Colonic mucosa (tissue), 4 donors: ENCODE measurements around the gene SLC6A8. TPM values are rescaled to one million over a fixed set of nuclear protein-coding genes. Genes with fewer than 3 reads are reported as not detected.

Experiments
- DNase-seq: peaks from one replicate; pipeline ENCODE4 v3.0.0-alpha.2; 2020
- H3K27ac ChIP-seq: fragments of 200-600 bp; one replicate; pipeline ENCODE4 v1.8.0; 2021
- H3K27me3 ChIP-seq: fragments of 200-600 bp; one replicate; pipeline ENCODE4 v1.8.0; 2021
- H3K36me3 ChIP-seq: fragments of 200-600 bp; one replicate; pipeline ENCODE4 v1.8.0; 2021
- H3K4me1 ChIP-seq: fragments of 200-600 bp; one replicate; pipeline ENCODE4 v1.8.0; 2021; ENCODE audit warnings: mild to moderate bottlenecking
- H3K4me3 ChIP-seq: fragments of 200-600 bp; one replicate; pipeline ENCODE4 v1.8.0; 2021
- H3K9ac ChIP-seq, 2 donors: one replicate each; pipeline ENCODE4 v1.7.0; 2013; ENCODE audit warnings: control low read depth in 2 of 2, low read depth in 2 of 2, low read length in 2 of 2
- H3K9me3 ChIP-seq: fragments of 200-600 bp; one replicate; pipeline ENCODE4 v1.8.0; 2021
- intact Hi-C: fragments of 100-400 bp; cut with DNase I; formaldehyde crosslinking; loops from one replicate; pipeline ENCODE4 v1.14.1; 2022
- total RNA-seq, 2 donors: library from RNA; stranded (reverse); fragmentation: NEBNext Ultra II Directional in 1 of 2; extraction: Animal tissue kit (Norgen Biotek cat#: 25700) in 1 of 2; gene quantifications; one replicate each; pipeline ENCODE4 v1.2.1, GENCODE V29; 2021
- TF ChIP-seq, protein P1 (sequence below): fragments of 200-600 bp; IDR thresholded peaks from one replicate; pipeline ENCODE4 v1.8.0; 2022; ENCODE audit warnings: antibody characterized with exemption, mild to moderate bottlenecking
- donor health status: healthy.
- donor health status: DM: no; HTN: no; CAD: no.
- donor health status: DM: no; HTN: no; CAD: no.

Gene SLC6A8
- total RNA-seq, 2 donors from 2014 or later, result 197 to 435 TPM

DNA sequence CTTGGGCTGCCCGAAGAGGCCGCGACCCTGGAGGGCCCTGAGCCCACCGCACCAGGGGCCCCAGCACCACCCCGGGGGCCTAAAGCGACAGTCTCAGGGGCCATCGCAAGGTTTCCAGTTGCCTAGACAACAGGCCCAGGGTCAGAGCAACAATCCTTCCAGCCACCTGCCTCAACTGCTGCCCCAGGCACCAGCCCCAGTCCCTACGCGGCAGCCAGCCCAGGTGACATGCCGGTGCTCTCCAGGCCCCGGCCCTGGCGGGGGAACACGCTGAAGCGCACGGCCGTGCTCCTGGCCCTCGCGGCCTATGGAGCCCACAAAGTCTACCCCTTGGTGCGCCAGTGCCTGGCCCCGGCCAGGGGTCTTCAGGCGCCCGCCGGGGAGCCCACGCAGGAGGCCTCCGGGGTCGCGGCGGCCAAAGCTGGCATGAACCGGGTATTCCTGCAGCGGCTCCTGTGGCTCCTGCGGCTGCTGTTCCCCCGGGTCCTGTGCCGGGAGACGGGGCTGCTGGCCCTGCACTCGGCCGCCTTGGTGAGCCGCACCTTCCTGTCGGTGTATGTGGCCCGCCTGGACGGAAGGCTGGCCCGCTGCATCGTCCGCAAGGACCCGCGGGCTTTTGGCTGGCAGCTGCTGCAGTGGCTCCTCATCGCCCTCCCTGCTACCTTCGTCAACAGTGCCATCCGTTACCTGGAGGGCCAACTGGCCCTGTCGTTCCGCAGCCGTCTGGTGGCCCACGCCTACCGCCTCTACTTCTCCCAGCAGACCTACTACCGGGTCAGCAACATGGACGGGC, 37.5 kb downstream of the SLC6A8 start:
- no peak for DNase-seq
- peak overlapping the region; percentile 17 to 78 for H3K9ac ChIP-seq
- peaks cover 22% of the 10 kb centered on the region for H3K4me1 ChIP-seq
- no peaks in the 10 kb centered on the region for H3K36me3 ChIP-seq
- H3K27ac ChIP-seq, result peak overlapping the region; percentile 90
- intact Hi-C loops, result no loop called here
- TF ChIP-seq, protein P1, sequence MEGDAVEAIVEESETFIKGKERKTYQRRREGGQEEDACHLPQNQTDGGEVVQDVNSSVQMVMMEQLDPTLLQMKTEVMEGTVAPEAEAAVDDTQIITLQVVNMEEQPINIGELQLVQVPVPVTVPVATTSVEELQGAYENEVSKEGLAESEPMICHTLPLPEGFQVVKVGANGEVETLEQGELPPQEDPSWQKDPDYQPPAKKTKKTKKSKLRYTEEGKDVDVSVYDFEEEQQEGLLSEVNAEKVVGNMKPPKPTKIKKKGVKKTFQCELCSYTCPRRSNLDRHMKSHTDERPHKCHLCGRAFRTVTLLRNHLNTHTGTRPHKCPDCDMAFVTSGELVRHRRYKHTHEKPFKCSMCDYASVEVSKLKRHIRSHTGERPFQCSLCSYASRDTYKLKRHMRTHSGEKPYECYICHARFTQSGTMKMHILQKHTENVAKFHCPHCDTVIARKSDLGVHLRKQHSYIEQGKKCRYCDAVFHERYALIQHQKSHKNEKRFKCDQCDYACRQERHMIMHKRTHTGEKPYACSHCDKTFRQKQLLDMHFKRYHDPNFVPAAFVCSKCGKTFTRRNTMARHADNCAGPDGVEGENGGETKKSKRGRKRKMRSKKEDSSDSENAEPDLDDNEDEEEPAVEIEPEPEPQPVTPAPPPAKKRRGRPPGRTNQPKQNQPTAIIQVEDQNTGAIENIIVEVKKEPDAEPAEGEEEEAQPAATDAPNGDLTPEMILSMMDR, result no peak
- H3K27me3 ChIP-seq, result no peaks in the 10 kb centered on the region
- peak overlapping the region; percentile 51 for H3K4me3 ChIP-seq
- no peaks in the 10 kb centered on the region for H3K9me3 ChIP-seq

DNA sequence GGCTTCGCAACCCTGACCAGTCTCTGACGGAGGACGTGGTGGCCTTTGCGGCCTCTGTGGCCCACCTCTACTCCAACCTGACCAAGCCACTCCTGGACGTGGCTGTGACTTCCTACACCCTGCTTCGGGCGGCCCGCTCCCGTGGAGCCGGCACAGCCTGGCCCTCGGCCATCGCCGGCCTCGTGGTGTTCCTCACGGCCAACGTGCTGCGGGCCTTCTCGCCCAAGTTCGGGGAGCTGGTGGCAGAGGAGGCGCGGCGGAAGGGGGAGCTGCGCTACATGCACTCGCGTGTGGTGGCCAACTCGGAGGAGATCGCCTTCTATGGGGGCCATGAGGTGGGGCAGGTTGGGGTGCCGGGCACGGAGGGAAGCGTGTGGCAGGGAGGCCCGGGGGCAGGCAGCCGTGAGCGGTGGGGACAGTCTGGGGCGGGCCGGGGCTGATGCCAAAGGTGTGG, 38.1 kb downstream of the SLC6A8 start:
- TF ChIP-seq, protein P1, result no peak
- no peaks in the 10 kb centered on the region for H3K36me3 ChIP-seq
- no peak for DNase-seq
- peak overlapping the region in 1 of 2 donors; percentile 5 for H3K9ac ChIP-seq
- H3K4me1 ChIP-seq, result peaks cover 22% of the 10 kb centered on the region
- H3K27ac ChIP-seq, result peak overlapping the region; percentile 90
- intact Hi-C loops, result no loop called here
- H3K27me3 ChIP-seq, result no peaks in the 10 kb centered on the region
- no peaks in the 10 kb centered on the region for H3K9me3 ChIP-seq
- peak overlapping the region; percentile 51 for H3K4me3 ChIP-seq

DNA sequence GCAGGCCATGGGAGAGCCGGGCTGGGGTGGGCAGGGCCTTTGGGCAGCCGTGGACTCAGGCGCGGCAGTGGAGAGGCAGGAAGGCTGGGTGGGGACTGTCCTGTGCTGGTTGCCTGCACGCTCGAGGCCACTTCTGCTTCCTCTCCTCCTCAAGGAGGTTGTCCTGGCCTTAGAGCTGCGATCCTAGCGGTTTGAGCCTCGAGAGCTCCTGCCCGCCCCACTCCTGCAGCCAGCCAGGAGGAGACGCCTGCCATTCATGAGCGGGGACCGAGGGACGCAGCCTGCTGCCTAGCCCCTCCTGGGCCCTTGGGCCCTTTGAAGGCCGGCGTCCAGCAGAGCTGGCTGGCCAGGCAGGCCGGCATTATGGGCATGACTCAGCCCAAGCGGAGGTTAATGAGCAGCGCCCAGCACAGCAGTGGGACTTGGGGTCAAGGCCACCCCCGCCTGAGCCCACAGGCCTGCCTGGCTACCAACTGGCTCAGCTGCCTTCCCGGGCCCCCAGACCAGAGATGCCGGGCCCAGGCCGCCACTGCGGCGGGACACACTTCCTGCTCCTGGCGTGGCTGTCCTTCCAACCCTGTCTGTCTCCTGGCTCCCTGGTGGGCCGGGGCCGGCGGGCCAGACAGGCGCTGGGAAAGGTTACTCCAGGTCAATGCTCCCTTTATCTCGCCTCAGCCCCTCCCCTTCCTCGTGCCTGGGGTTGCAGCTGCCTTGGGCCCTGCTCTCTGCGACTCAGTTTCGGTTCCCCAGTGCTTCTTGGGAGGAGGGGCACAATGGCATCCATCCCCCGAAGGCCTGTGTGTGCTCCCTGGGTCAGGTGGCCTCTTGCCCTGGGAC, 38.8 kb downstream of the SLC6A8 start:
- DNase-seq, result peak; percentile 70
- Histone ChIP-seq H3K9me3 (no peaks in the 10 kb centered on the region), H3K36me3 (no peaks in the 10 kb centered on the region), H3K4me3 (peak overlapping the region; percentile 0), H3K9ac (peak overlapping the region; percentile 53 to 68), H3K27me3 (no peaks in the 10 kb centered on the region), H3K4me1 (peaks cover 22% of the 10 kb centered on the region), H3K27ac (peak overlapping the region; percentile 90)
- TF ChIP-seq, protein P1, result no peak
- intact Hi-C loops, result no loop called here

DNA sequence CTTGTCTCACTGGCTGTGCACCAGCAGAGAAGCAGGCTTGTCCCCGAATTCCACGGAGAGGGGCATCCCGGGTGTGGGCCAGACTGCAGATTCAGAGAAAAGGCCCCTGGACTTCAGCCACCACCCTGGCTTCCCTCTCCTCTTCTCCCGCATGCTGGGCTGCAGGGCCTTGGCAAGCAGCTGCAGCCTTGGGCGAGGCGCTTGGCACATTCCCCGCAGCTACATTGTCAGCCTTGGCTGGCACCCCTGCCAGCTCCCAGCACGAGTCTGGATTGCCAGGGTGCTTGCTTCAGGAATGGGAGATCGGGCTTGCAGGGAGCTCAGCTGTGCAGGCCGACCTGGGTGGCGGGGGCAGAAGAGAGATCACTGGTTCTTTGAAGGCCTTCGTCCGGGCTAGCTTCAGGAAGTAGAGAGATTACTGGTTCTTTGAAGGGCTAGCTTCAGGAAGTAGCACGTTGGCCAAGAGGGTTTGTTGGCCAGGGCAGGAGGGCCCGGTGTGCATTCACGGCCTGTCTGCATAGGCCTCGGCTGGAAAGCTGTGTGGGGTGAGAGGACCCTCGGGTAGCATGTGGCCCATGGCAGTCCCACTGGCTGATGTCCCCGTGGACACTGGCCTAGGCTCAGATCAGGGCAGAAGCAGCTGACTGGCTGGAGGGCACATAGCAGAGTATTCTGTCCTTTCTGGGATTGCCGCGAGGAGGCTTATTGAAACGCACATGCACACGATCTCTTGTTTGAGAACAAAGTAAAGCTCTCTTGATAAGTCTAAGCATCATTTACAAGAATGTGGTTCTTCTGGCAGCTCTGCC, 39.6 kb downstream of the SLC6A8 start:
- H3K9me3 ChIP-seq, result no peaks in the 10 kb centered on the region
- H3K36me3 ChIP-seq, result no peaks in the 10 kb centered on the region
- intact Hi-C loops, result no loop called here
- no peaks in the 10 kb centered on the region for H3K27me3 ChIP-seq
- H3K9ac ChIP-seq, result peak overlapping the region in 1 of 2 donors; percentile 68
- TF ChIP-seq, protein P1, result no peak
- DNase-seq, result peak; percentile 49
- H3K4me1 ChIP-seq, result peaks cover 19% of the 10 kb centered on the region
- H3K4me3 ChIP-seq, result peak overlapping the region; percentile 0
- peak overlapping the region; percentile 90 for H3K27ac ChIP-seq

DNA sequence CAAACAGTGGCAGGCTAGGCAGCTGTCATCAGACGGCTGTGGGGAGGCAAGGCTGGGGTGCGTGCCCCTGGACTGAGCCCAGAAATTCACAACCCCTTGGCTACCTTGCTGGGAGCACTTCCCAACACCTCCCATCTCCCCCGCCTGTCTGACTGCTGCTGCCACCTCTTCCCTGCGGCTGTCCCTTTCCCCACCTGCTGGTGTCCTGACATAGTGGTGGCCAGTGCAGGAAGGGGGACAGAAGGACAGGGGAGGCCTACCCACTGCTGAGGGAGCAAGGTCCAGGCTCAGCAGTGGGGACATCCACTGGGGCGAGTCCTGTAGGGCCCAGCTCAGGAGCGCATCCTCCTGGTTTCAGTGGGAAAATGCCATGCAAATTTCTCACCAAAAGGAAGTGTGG, 40.4 kb downstream of the SLC6A8 start:
- no peak for DNase-seq
- intact Hi-C loops, result no loop called here
- TF ChIP-seq, protein P1, result no peak
- H3K9me3 ChIP-seq, result no peaks in the 10 kb centered on the region
- no peaks in the 10 kb centered on the region for H3K27me3 ChIP-seq
- no peak overlapping the region for H3K27ac ChIP-seq
- no peak overlapping the region for H3K9ac ChIP-seq
- H3K4me1 ChIP-seq, result peaks cover 18% of the 10 kb centered on the region
- no peaks in the 10 kb centered on the region for H3K36me3 ChIP-seq
- H3K4me3 ChIP-seq, result no peak overlapping the region
